ENCODE results near the gene NEGR1.
"Not testable (repeated sequence)": the region's sequence is repeated elsewhere in the genome, so short reads cannot be mapped to it uniquely, and the experiment has no call there.

NEGR1 gene

DNA sequence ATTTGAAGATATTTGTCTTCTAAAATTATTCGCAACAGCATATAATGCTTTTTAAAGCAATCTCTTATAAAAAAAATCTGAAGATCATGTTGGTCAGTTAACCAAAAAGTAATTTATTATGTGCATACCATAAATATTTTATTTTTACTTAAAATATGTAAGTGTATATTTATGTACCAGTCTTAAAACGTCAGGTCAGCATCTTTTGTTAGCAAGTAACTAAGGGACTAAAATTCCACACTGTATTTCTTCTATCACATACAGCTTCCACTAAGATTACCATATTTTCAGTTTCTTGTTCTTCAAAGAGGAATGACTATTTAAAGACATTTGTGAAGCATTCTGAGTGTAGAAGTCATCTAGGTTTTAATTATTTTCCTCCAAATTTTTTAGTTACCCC, 19.6 kb downstream of the NEGR1 start:
- H3K4me3 ChIP-seq (ENCODE audit: low read depth, low read length) = no peak overlapping the region
- DNase-seq (ENCODE audit: low read depth, low spot score) = no peak
- TF ChIP-seq, protein P1, sequence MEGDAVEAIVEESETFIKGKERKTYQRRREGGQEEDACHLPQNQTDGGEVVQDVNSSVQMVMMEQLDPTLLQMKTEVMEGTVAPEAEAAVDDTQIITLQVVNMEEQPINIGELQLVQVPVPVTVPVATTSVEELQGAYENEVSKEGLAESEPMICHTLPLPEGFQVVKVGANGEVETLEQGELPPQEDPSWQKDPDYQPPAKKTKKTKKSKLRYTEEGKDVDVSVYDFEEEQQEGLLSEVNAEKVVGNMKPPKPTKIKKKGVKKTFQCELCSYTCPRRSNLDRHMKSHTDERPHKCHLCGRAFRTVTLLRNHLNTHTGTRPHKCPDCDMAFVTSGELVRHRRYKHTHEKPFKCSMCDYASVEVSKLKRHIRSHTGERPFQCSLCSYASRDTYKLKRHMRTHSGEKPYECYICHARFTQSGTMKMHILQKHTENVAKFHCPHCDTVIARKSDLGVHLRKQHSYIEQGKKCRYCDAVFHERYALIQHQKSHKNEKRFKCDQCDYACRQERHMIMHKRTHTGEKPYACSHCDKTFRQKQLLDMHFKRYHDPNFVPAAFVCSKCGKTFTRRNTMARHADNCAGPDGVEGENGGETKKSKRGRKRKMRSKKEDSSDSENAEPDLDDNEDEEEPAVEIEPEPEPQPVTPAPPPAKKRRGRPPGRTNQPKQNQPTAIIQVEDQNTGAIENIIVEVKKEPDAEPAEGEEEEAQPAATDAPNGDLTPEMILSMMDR (IDR thresholded peaks at IDR 0.05; ENCODE audit: insufficient read depth, low read length, missing control alignments) = no peak
- ChIA-PET POLR2A (no interaction called here), CTCF (no interaction called here)

DNA sequence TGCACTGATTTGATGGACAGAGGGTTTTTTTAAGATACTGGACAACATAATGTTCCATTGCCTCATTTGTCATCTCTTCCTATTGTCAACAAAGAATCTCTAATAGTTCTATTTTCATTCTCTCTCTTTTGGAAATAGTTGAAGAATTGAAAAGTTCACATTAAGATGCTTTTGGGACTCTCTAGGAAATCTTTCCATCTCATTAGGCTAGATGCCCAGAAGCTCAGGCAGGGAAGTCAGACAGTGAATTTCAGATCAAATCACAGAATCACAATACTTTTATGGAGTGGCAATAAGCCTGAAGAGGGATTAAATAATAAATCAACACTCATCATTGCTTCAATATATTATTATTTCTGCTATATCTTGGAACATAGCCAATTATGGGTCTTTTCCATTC, 29.2 kb downstream of the NEGR1 start:
- no peak for DNase-seq (ENCODE audit: low read depth, low spot score)
- POLR2A ChIA-PET = no interaction called here
- TF ChIP-seq, protein P1 (IDR thresholded peaks at IDR 0.05; ENCODE audit: insufficient read depth, low read length, missing control alignments) = no peak
- H3K4me3 ChIP-seq (ENCODE audit: low read depth, low read length) = no peak overlapping the region
- CTCF ChIA-PET = no interaction called here

GRCh38 chr1:72241397-72241796, 40.9 kb downstream of the NEGR1 start:
- TF ChIP-seq, protein P1 (IDR thresholded peaks at IDR 0.05; ENCODE audit: insufficient read depth, low read length, missing control alignments) = no peak
- CTCF ChIA-PET = no interaction called here
- POLR2A ChIA-PET = no interaction called here
- H3K4me3 ChIP-seq (ENCODE audit: low read depth, low read length) = no peak overlapping the region
- no peak for DNase-seq (ENCODE audit: low read depth, low spot score)

DNA sequence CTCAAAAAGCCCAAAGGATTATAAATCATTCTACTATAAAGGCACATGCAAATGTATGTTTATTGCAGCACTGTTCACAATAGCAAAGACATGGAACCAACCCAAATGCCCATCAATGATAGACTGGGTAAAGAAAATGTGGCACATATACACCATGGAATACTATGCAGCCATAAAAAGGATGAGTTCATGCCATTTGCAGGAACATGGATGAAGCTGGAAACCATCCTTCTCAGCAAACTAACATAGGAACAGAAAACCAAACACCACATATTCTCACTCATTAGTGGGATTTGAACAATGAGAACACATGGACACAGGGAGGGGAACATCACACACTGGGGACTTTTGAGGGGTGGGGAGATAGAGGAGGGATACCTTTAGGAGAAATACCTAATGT, 46.4 kb downstream of the NEGR1 start:
- H3K4me3 ChIP-seq (ENCODE audit: low read depth, low read length); DNase-seq (ENCODE audit: low read depth, low spot score); POLR2A ChIA-PET; CTCF ChIA-PET: not testable (repeated sequence)

- CTCF ChIA-PET = no interaction called here
- no peak overlapping the region for H3K4me3 ChIP-seq (ENCODE audit: low read depth, low read length)
- TF ChIP-seq, protein P1 (IDR thresholded peaks at IDR 0.05; ENCODE audit: insufficient read depth, low read length, missing control alignments) = no peak
- no peak for DNase-seq (ENCODE audit: low read depth, low spot score)
- POLR2A ChIA-PET = no interaction called here
These were observed 47.3 kb downstream of the NEGR1 start for GRCh38 chr1:72235062-72235461.

- no peak for DNase-seq (ENCODE audit: low read depth, low spot score)
- ChIA-PET CTCF (no interaction called here), POLR2A (no interaction called here)
- no peak overlapping the region for H3K4me3 ChIP-seq (ENCODE audit: low read depth, low read length)
- TF ChIP-seq, protein P1 (IDR thresholded peaks at IDR 0.05; ENCODE audit: insufficient read depth, low read length, missing control alignments) = no peak
These were observed 51.6 kb downstream of the NEGR1 start for GRCh38 chr1:72230746-72231145.

- TF ChIP-seq, protein P1 (IDR thresholded peaks at IDR 0.05; ENCODE audit: insufficient read depth, low read length, missing control alignments) = no peak
- POLR2A ChIA-PET = no interaction called here
These were observed 52.4 kb downstream of the NEGR1 start for GRCh38 chr1:72229893-72230292.

More at GRCh38 chr1:72229893-72230292, 52.4 kb downstream of the NEGR1 start:
- no peak overlapping the region for H3K4me3 ChIP-seq (ENCODE audit: low read depth, low read length)
- DNase-seq (ENCODE audit: low read depth, low spot score) = no peak
- CTCF ChIA-PET = no interaction called here

Measured in AG04449 (cell line).